HepG2 (cell line): ENCODE data around the gene SLC34A3. TPM values are rescaled to one million over a fixed set of nuclear protein-coding genes. Genes with fewer than 3 reads are reported as not detected.

Experiments
- ATAC-seq: fragments of 200-7000 bp; cut with Tn5 transposase; 3 replicates; pipeline ENCODE4 v1.9.1; 2020; ENCODE audit warnings: mild to moderate bottlenecking, moderate library complexity
- BruUV-seq: library from RNA; stranded (reverse); fragments of 400-500 nt; replicated peaks from 2 replicates; lab custom pipeline; 2021; lab: Mats Ljungman, UMichigan
- CTCF ChIA-PET: fragments of 300-600 bp; formaldehyde crosslinking; extraction: SDS; loops from one replicate; lab custom pipeline; 2021; ENCODE audit warnings: low total read pairs, inconsistent platforms, low intra/inter-chr PET ratio; lab: Yijun Ruan, JAX
- POLR2A ChIA-PET: fragments of 350-600 bp; sonication (Branson Sonifier 250); formaldehyde crosslinking; loops from one replicate; lab custom pipeline; 2020; ENCODE audit warnings: antibody characterized with exemption, inconsistent platforms; lab: Yijun Ruan, JAX
- DNase-seq: peaks from one replicate; pipeline ENCODE4 v3.0.0-alpha.2; 2015; ENCODE audit warnings: low spot score
- FAIRE-seq: peaks from 3 replicates; lab custom pipeline; 2011; peaks lifted over from hg19 to GRCh38; lab: Jason Lieb, UNC
- H2AFZ ChIP-seq: one replicate; pipeline ENCODE4 v1.6.1; 2011; ENCODE audit warnings: low read length, inconsistent platforms
- H3K27ac ChIP-seq: fragments of 300-600 bp; 3 replicates; pipeline ENCODE4 v1.8.0; 2011; ENCODE audit warnings: mixed run types, mild to moderate bottlenecking, mixed read lengths, low read length, inconsistent platforms; ENCODE audit not compliant: insufficient read depth; ENCODE audit errors: extremely low read length
- H3K27me3 ChIP-seq, 2 experiments: fragments of 200-600 bp in 1 of 2; 2 replicates in 1 of 2; 3 replicates in 1 of 2; pipeline versions ENCODE4 v1.6.0 to v1.8.0; 2011; ENCODE audit warnings: low read length in 2 of 2, mild to moderate bottlenecking in 2 of 2, moderate library complexity in 2 of 2, inconsistent platforms in 1 of 2; ENCODE audit not compliant: insufficient read depth in 2 of 2, control insufficient read depth in 1 of 2
- H3K36me3 ChIP-seq, 2 experiments: fragments of 200-600 bp in 1 of 2; replicated peaks in 1 of 2; 2 replicates in 1 of 2; 3 replicates in 1 of 2; pipeline versions ENCODE4 v1.5.1 to v1.8.0; 2011; ENCODE audit warnings: low read length in 2 of 2, inconsistent platforms in 1 of 2; ENCODE audit not compliant: insufficient read depth in 2 of 2, control insufficient read depth in 1 of 2
- H3K4me1 ChIP-seq: 2 replicates; pipeline ENCODE4 v1.5.1; 2012; ENCODE audit warnings: low read length, inconsistent platforms; ENCODE audit not compliant: insufficient read depth
- H3K4me2 ChIP-seq: 2 replicates; pipeline ENCODE4 v1.6.0; 2011; ENCODE audit warnings: low read depth, low read length, inconsistent platforms
- H3K4me3 ChIP-seq, 3 experiments: fragments of 200-600 bp in 1 of 3; sonication (generic), shearing (Covaris generic) in 1 of 3; replicated peaks in 1 of 3; 2 replicates each; pipeline ENCODE4 v1.5.1; 2011 to 2016; ENCODE audit warnings: low read length in 3 of 3, inconsistent platforms in 2 of 3, low read depth in 2 of 3, mild to moderate bottlenecking in 2 of 3, control low read depth in 1 of 3, mixed read lengths in 1 of 3; ENCODE audit not compliant: insufficient read depth in 1 of 3
- H3K79me2 ChIP-seq: one replicate; pipeline ENCODE4 v1.6.1; 2011; ENCODE audit warnings: low read length, inconsistent platforms; ENCODE audit not compliant: insufficient read depth
- H3K9ac ChIP-seq: 2 replicates; pipeline ENCODE4 v1.6.0; 2011; ENCODE audit warnings: mild to moderate bottlenecking, low read depth, low read length, inconsistent platforms; ENCODE audit not compliant: insufficient read depth
- H3K9me3 ChIP-seq: 2 replicates; pipeline ENCODE4 v1.5.1; 2012; ENCODE audit warnings: mild to moderate bottlenecking, low read length
- H4K20me1 ChIP-seq: 2 replicates; pipeline ENCODE4 v1.6.0; 2011; ENCODE audit warnings: inconsistent platforms, mild to moderate bottlenecking, low read length, moderate library complexity; ENCODE audit not compliant: insufficient read depth
- FLYWCH1 ChIP-seq: sonication (generic); formaldehyde crosslinking; IDR thresholded peaks from 2 replicates; pipeline ENCODE4 v1.8.1; 2023; ENCODE audit warnings: mild to moderate bottlenecking, missing genetic modification reagents
- KDM5A ChIP-seq: fragments of 200-600 bp; sonication (generic); IDR thresholded peaks from 2 replicates; pipeline ENCODE4 v1.7.0; 2018; ENCODE audit warnings: antibody characterized with exemption, mild to moderate bottlenecking, low read length, borderline replicate concordance
- TCF12 ChIP-seq, 2 experiments: fragments of 450-650 bp in 1 of 2; sonication (generic) in 1 of 2; formaldehyde crosslinking in 1 of 2; IDR thresholded peaks; 2 replicates each; pipeline versions ENCODE4 v1.6.1 to v1.8.0; 2017 to 2022; ENCODE audit warnings: antibody characterized with exemption in 1 of 2, mild to moderate bottlenecking in 1 of 2, missing genetic modification reagents in 1 of 2, moderate library complexity in 1 of 2
- ZNF274 ChIP-seq: sonication (generic); formaldehyde crosslinking; IDR thresholded peaks from 2 replicates; pipeline ENCODE4 v1.5.1; 2020; ENCODE audit warnings: mild to moderate bottlenecking, missing genetic modification reagents
- ZNF563 ChIP-seq: sonication (generic); formaldehyde crosslinking; IDR thresholded peaks from 2 replicates; pipeline ENCODE4 v1.8.0; 2022; ENCODE audit warnings: mild to moderate bottlenecking, moderate library complexity, missing genetic modification reagents
- WGBS: methylation state at CpG from one replicate; pipeline ENCODE4 v1.1.6; 2017; ENCODE audit warnings: low lambda C conversion rate; 5-methylcytosine and 5-hydroxymethylcytosine counted together
- in situ Hi-C: cut with HindIII; loops from 2 replicates; pipeline ENCODE4 v1.10.0; 2017; ENCODE audit warnings: low pct_unique_long_range_greater_than_20kb; ENCODE audit not compliant: extremely low pct_ligation_motif_present
- intact Hi-C: fragments of 100-400 bp; cut with micrococcal nuclease; formaldehyde crosslinking; loops from one replicate; pipeline ENCODE4 v1.10.0; 2022; ENCODE audit not compliant: unreplicated experiment
- polyA plus RNA-seq, 8 experiments: library from polyadenylated mRNA; depleted of rRNA in 3 of 8; stranded (reverse) in 7 of 8; unstranded in 1 of 8; fragments of >200 nt; fragmentation: Illumina TruSeq in 4 of 8; extraction: Trizol in 4 of 8; gene quantifications; 2 replicates each; pipeline versions ENCODE4 v1.2.1 to v1.2.3, GENCODE V29; 2011 to 2016; ENCODE audit warnings: low read depth in 4 of 8, missing spikeins in 1 of 8, mixed read lengths in 1 of 8; ENCODE audit not compliant: insufficient read depth in 1 of 8
- total RNA-seq, 5 experiments: library from RNA; depleted of rRNA; stranded (reverse); fragments of >200 nt; fragmentation: Illumina TruSeq; extraction: Trizol; gene quantifications; 2 replicates each; pipeline ENCODE4 v1.2.3, GENCODE V29; 2016; ENCODE audit warnings: low read depth in 1 of 5
- TF ChIP-seq, protein P1 (sequence below): sonication (generic); formaldehyde crosslinking; IDR thresholded peaks from 2 replicates; pipeline ENCODE4 v1.9.0; 2021; ENCODE audit warnings: missing genetic modification reagents, borderline replicate concordance
- TF ChIP-seq, protein P2 (sequence below): conservative IDR thresholded peaks from 2 replicates; pipeline ENCODE4 v1.6.1; 2018; ENCODE audit warnings: missing genetic modification reagents
- TF ChIP-seq, protein P3 (sequence below): sonication (generic); formaldehyde crosslinking; IDR thresholded peaks from 2 replicates; pipeline ENCODE4 v1.4.0; 2020; ENCODE audit warnings: mild to moderate bottlenecking, missing genetic modification reagents
- TF ChIP-seq, protein P4 (sequence below): sonication (generic); formaldehyde crosslinking; IDR thresholded peaks from 2 replicates; pipeline ENCODE4 v1.8.1; 2023; ENCODE audit warnings: mild to moderate bottlenecking, missing genetic modification reagents

The SLC34A3 gene
- total and polyA plus RNA-seq, 2 of the 13 experiments (the other 11 are each of a cell fraction or from before 2014, with no cell fraction given) = 0.07 to 1.0 TPM

DNA sequence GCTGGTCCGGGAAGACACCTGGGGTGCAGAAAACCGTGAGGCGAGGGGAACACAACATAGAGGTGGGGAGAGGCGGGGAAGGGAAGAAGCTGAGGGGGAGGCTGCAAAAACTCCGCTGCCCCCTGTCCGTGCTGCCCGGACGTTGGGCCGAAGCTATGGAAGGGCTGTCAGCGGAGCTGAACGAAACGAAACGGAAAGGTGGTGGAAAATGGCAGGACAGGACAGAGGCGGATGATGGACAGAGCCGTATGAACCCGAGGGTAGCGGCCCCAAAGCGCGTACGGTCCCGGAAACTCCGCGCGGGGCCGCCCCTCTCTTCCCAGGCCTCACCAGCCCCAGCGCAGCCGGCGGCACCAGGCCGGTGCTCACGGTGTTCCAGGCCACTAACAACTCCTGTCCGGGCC lies 42.6 kb upstream of the SLC34A3 start:
- ATAC-seq = peak; percentile 2; the same call in 2 of the 3 replicates
- TF ChIP-seq ZNF274 (CRISPR knock-in tag) (peak; percentile 84; the same call in 1 of the 2 replicates), FLYWCH1 (no peak), TCF12 (IDR thresholded peaks at IDR 0.05) (no peak), TCF12 (CRISPR knock-in tag; IDR thresholded peaks at IDR 0.05) (no peak), KDM5A (peak; percentile 99; the same call in 1 of the 2 replicates), ZNF563 (0 out of 2 replicates have a peak, but pooled peaks have one; percentile 0)
- TF ChIP-seq, protein P1, sequence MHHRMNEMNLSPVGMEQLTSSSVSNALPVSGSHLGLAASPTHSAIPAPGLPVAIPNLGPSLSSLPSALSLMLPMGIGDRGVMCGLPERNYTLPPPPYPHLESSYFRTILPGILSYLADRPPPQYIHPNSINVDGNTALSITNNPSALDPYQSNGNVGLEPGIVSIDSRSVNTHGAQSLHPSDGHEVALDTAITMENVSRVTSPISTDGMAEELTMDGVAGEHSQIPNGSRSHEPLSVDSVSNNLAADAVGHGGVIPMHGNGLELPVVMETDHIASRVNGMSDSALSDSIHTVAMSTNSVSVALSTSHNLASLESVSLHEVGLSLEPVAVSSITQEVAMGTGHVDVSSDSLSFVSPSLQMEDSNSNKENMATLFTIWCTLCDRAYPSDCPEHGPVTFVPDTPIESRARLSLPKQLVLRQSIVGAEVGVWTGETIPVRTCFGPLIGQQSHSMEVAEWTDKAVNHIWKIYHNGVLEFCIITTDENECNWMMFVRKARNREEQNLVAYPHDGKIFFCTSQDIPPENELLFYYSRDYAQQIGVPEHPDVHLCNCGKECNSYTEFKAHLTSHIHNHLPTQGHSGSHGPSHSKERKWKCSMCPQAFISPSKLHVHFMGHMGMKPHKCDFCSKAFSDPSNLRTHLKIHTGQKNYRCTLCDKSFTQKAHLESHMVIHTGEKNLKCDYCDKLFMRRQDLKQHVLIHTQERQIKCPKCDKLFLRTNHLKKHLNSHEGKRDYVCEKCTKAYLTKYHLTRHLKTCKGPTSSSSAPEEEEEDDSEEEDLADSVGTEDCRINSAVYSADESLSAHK (CRISPR knock-in tag) = no peak
- TF ChIP-seq, protein P2, sequence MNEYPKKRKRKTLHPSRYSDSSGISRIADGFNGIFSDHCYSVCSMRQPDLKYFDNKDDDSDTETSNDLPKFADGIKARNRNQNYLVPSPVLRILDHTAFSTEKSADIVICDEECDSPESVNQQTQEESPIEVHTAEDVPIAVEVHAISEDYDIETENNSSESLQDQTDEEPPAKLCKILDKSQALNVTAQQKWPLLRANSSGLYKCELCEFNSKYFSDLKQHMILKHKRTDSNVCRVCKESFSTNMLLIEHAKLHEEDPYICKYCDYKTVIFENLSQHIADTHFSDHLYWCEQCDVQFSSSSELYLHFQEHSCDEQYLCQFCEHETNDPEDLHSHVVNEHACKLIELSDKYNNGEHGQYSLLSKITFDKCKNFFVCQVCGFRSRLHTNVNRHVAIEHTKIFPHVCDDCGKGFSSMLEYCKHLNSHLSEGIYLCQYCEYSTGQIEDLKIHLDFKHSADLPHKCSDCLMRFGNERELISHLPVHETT (CRISPR knock-in tag) = no peak
- TF ChIP-seq, protein P3, sequence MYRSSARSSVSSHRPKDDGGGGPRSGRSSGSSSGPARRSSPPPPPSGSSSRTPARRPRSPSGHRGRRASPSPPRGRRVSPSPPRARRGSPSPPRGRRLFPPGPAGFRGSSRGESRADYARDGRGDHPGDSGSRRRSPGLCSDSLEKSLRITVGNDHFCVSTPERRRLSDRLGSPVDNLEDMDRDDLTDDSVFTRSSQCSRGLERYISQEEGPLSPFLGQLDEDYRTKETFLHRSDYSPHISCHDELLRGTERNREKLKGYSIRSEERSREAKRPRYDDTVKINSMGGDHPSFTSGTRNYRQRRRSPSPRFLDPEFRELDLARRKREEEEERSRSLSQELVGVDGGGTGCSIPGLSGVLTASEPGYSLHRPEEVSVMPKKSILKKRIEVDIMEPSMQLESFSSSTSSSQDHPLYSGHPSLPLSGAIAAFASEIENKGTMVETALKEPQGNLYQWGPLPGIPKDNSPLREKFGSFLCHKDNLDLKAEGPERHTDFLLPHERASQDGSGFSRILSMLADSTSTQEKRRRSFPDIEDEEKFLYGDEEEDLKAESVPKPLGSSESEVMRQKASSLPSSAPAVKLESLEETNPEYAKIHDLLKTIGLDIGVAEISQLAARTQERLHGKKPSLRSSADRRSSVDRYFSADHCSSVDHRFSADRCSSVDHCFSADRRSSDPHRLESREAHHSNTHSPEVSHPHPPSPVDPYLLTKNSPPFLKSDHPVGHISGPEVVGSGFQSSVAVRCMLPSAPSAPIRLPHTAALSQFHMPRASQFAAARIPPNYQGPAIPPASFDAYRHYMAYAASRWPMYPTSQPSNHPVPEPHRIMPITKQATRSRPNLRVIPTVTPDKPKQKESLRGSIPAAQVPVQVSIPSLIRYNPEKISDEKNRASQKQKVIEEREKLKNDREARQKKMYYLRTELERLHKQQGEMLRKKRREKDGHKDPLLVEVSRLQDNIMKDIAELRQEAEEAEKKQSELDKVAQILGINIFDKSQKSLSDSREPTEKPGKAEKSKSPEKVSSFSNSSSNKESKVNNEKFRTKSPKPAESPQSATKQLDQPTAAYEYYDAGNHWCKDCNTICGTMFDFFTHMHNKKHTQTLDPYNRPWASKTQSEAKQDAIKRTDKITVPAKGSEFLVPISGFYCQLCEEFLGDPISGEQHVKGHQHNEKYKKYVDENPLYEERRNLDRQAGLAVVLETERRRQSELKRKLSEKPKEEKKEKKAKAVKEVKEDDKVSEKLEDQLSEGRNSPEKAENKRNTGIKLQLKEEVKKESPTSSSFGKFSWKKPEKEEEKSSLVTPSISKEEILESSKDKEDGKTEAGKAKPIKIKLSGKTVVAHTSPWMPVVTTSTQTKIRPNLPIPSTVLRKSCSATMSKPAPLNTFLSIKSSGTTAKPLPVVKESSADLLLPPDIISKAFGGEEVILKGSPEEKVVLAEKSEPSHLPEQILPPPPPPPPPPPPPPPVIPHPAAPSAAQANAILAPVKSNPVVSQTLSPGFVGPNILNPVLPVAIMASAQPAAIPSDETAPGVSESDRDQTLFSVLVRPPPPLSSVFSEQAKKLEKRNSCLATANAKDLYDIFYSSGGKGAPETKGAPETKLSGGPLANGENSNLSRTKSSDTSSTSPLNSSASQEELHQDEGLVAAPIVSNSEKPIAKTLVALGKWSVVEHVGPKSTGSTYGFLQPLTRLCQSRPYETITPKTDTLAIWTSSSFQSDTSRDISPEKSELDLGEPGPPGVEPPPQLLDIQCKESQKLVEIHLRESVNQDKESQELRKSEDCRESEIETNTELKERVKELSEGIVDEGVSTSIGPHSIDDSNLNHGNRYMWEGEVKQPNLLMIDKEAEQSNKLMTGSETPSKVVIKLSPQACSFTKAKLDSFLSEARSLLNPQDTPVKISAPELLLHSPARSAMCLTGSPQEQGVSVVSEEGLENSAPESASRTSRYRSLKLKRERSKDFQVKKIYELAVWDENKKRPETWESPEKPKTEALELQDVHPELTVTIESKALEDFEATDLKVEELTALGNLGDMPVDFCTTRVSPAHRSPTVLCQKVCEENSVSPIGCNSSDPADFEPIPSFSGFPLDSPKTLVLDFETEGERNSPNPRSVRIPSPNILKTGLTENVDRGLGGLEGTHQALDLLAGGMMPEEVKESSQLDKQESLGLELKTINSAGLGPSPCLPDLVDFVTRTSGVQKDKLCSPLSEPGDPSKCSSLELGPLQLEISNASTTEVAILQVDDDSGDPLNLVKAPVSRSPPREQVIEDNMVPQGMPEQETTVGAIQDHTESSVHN = no peak
- TF ChIP-seq, protein P4, sequence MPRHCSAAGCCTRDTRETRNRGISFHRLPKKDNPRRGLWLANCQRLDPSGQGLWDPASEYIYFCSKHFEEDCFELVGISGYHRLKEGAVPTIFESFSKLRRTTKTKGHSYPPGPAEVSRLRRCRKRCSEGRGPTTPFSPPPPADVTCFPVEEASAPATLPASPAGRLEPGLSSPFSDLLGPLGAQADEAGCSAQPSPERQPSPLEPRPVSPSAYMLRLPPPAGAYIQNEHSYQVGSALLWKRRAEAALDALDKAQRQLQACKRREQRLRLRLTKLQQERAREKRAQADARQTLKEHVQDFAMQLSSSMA (CRISPR knock-in tag) = no peak

More for the DNA sequence above, 42.6 kb upstream of the SLC34A3 start:
- DNase-seq = no peak
- H3K4me3 ChIP-seq = peak overlapping the region; percentile 84 to 99 (median 97)
- no peaks in the 10 kb centered on the region for H3K27me3 ChIP-seq
- BruUV-seq = TSS peak; percentile 77
- CTCF ChIA-PET = interaction anchor here (1.1 to 2.6 kb wide), 3 partner anchors 12 to 48 kb away, joined by 4 to 19 read pairs (median 16); partner anchors contain the start of gene RNF224
- WGBS = under 1% methylated on average over 14 of the region's 31 CpGs
- H4K20me1 ChIP-seq = no peaks in the 10 kb centered on the region
- H3K9ac ChIP-seq = peak overlapping the region; percentile 87
- H3K79me2 ChIP-seq = peaks cover 26% of the 10 kb centered on the region
- no peak overlapping the region for H2AFZ ChIP-seq
- FAIRE-seq = no peak
- POLR2A ChIA-PET = interaction anchor here (1.0 to 3.8 kb wide), 13 partner anchors 10 to 66 kb away, joined by 5 to 52 read pairs (median 12); partner anchors contain the start of genes NDOR1, NELFB, RNF208 and TMEM203
- peak overlapping the region; percentile 81 for H3K27ac ChIP-seq
- H3K4me2 ChIP-seq = peak overlapping the region; percentile 90
- in situ Hi-C loops (loop anchor here (5.0 kb wide), 1 partner anchor 39 kb away; the partner anchor contains the start of genes CYSRT1 and RNF224), intact Hi-C loops (loop anchor here (1.0 to 2.0 kb wide), 3 partner anchors 17 to 39 kb away; partner anchors contain the start of genes NDOR1, RNF224 and TMEM203)
- peaks cover 21 to 34% of the 10 kb centered on the region in 2 experiments; a peak in 4 of 5 replicates for H3K36me3 ChIP-seq
- H3K4me1 ChIP-seq = peaks cover 28% of the 10 kb centered on the region
- no peaks in the 10 kb centered on the region for H3K9me3 ChIP-seq
